NCI-H146 treated with DMSO at 0.1 percent for 48 hours (cell line): ENCODE data around the gene NADSYN1.

Experiments used
- DNase-seq: peaks from one replicate; lab custom pipeline; 2025; ENCODE audit not compliant: unreplicated experiment; lab: John Stamatoyannopoulos, UW

The NADSYN1 gene

DNA sequence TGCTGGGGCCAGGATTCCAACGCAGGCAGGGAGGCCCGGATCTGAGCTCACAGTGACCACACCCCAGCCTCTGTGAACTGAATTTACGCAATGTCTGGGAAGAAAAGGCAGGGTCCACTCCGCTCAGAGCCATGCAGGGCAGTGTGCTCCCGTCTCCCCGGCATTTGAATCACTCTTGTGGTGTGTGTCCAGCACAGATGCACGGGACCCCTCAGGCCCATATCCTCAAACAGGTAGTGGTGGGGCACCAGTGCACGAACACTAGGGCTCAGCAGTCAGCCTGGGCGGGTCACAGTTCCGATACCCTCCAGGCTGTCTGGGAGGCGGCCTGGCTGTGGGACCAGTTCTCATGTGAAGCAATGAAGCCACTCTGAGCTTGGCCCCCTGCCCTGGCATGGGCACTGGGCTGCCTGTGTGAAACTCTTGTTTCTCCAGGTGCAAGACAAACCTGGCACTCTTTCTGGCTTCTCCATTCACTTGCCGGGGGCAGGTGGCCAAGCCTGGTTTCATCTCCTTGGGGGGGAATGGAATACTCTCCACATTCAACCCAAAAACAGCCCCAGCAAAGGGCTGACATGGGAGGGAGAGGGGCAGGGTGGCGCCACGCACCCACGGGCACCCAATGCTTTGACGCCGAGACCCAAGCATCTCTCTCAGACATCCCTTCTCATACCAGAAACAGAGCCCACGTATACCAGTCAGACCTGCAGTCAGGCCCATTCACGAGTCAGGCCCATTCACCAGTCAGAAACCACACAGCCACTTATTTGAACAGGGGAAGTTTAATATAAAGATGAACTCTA is 19.2 kb upstream of the NADSYN1 start:
- DNase-seq = no peak

GRCh38 chr11:71434576-71435130 is 18.4 kb upstream of the NADSYN1 start:
- no peak for DNase-seq

GRCh38 chr11:71435278-71435951 is 17.6 kb upstream of the NADSYN1 start:
- DNase-seq = no peak

GRCh38 chr11:71436861-71437260 is 16.1 kb upstream of the NADSYN1 start:
- DNase-seq = no peak

DNA sequence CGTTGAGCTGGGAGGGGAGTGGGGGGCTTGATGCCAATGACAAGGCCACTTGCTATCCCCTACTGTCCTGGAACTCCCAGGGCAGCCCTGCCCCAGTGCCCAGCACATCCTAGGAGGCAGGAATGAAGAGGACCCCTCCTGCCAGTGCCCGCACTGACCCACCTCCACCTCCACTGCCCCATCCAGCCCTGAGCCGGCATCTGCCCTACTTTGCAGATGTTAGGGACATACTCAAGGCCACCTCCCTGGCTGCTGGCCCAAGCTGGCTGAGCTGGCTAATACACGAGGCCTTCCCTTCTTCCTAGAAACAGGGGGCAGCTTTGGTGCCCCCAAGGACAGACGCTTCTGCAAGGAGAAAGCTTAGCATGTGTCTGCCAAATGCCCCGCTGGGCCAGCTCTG is 15.6 kb upstream of the NADSYN1 start:
- DNase-seq = no peak

DNA sequence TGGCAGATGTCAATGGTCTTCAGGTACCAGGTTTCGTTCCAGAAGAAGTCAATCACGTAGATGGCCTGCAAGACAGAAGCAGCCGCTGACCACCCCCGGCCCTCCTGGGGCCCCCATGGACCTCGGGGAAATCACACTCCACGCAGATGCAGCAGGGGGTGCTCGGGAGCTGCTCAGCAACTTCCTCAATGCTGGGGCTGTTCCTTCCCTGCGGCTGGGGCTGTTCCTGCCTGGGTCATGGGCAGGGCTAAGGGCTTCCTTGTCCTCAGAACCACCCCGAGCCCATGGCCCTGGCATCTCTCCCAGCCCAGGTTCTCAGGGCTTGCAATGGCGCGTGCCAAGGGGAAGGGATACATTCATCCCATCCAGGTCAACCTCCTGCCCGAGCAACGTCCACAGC is 15.1 kb upstream of the NADSYN1 start:
- no peak for DNase-seq

DNA sequence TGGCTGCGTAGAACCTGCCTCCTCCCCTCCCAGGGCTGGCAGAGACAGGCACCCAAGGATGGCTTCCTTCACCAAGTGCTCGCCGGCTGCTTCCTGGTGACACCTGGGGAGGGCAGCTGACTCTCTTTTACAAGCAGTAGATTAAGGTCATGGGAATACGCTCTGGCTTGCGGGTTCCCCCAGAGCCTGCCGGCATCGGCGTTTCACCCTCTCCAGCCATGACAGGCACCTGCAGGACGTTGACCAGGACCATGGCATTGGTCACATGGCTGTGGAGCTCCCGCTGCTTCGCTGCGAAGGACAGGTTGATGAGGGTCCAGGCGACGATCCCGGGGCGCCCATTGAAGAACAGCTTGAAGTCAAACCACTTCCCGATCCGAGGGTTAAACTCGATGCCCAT is 14.4 kb upstream of the NADSYN1 start:
- no peak for DNase-seq

DNA sequence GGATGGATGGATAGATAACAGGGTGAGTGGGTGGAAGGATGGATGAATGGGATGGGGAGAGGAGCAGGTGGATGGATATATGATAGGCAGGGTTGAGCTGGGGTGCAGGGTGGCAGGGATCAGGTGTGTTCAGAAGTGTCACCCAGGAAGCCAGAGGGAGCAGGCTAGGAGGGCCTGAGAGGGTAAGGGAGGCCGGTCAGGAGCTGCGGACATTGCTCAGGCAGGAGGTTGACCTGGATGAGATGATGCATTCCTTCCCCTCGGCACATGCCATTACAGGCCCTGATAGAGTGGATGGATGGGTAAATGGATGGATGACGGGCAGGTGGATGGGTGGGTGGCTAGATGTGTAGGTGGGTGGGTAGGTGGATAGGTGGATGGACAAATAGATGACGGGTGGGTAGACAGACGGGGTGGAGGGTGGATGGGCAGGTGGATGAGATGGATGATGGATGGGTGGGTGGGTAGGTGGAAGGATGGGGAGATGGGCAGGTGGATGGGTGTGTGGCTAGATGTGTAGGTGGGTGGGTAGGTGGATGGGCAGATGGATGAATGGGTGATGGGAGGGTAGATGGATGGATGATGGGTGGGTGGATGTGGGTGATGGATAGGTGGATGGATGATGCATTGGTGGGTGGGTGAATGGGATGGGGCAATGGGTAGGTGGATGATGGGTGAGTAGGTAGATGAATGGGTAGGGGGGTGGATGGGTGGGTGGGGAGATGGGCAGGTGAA is 12.8 kb upstream of the NADSYN1 start:
- DNase-seq = no peak

DNA sequence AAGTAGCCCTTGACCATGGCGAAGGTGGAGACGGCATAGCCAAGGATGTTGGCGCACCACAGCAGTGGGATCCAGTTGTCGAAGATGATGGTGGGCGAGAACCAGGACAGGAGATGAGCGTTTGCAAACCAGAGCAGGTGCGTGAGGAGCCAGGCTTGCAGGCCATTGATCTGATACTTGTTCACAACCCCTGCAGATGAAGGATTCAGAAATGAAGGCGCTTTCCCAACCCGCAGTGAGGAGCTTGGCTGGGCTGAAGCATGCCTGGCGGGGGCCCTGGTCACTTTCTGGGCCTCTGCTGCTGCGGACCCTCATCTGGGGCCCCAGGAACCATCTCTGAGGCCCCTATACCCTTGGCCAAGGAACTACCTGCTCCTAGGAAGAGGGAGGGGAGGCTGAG is 11.8 kb upstream of the NADSYN1 start:
- DNase-seq = no peak

- no peak for DNase-seq
Measured at GRCh38 chr11:71442123-71442522, 10.9 kb upstream of the NADSYN1 start.

- DNase-seq = no peak
Measured at GRCh38 chr11:71442880-71443279, 10.1 kb upstream of the NADSYN1 start.

- no peak for DNase-seq
Measured at GRCh38 chr11:71443736-71444445, 9.1 kb upstream of the NADSYN1 start.

DNA sequence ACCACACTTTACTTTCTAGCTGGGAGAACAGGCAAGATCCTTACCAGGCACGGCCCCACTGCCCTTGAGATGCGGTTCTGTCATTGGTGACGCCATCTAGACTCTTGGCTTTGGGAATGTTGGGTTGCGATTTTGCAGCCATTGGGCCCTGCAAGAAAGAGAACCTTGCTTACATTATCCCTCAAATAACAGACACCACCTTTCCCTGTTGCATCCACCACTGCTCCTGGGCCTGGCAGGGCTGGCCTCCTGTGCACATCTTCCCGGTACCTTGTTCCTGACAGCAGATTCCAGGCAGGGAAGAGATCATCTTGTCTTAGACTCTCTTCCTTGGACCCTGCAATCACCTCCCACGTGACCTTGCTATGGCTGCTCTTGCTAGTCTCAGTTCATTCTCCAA is 8.2 kb upstream of the NADSYN1 start:
- DNase-seq = no peak

DNA sequence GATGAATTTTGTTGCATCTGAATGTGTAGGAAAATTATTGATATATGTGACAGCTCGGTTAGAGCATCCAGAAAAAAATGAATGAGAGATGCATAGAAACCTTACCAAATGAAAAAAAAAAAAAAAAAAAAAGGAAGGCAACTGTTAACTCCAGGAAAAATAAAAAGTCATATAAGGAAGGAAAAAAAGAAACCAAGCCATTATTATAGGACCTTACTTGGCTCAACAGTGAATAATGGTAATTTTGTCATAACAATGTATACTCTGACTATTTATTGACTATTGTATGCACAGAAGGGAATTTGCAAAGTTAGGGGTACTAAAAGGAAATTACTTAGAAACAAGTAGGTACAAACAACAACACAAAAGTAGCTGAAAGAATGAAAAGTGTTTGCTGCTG is 6.9 kb upstream of the NADSYN1 start:
- no peak for DNase-seq

GRCh38 chr11:71446942-71447688 is 5.9 kb upstream of the NADSYN1 start:
- DNase-seq = no peak

GRCh38 chr11:71447791-71448256 is 5.2 kb upstream of the NADSYN1 start:
- DNase-seq = peak; percentile 90

DNA sequence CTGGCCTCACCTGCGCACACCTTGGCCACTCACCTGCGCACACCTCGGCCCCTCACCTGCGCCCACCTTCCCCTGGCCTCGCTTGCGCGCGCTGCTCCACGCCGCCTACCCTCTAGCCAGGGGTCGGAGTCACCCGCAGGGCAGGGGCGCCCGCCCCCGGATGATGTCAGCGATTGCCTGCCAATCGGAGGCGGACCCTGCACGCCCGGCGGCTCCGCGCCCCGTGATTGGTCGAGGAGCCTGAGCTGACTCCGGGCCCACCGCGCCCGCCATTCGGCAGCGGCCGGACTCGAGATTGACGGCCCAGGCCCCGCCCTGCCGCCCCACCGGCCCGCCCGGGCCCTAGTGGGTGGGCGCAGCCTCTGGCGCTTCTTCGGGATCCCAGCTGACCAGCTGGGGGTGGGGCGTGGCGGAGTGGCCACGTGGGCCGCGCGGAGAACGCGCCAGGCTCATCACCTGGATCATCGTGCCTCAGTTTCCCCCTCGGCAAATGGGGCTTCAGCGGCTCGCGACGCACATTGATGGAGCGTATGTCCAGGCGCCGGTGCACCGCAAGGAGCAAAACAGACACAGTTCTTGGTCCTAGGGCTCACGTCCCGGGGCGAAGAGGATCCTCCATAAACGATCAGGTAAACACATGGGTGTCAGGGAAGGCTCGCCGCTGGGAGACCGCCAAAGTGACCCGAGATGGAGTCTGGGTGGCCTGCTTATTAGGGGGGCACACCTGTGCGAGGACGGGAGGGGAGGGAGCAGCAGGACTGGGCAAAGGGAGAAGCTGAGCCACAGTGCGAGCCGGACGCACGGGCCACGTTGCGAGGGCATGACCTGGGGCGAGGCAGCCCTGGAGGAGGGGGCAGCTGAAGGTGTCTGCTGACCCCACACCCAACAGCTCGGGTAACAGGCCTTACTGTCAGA is 4.5 kb upstream of the NADSYN1 start, which contains the start of gene DHCR7:
DHCR7 (minus strand) TSS at position 137 of the 915 bp plus-strand sequence. CDS start 3,441 bp downstream, outside the sequence.
- peak; percentile 90 for DNase-seq

DNA sequence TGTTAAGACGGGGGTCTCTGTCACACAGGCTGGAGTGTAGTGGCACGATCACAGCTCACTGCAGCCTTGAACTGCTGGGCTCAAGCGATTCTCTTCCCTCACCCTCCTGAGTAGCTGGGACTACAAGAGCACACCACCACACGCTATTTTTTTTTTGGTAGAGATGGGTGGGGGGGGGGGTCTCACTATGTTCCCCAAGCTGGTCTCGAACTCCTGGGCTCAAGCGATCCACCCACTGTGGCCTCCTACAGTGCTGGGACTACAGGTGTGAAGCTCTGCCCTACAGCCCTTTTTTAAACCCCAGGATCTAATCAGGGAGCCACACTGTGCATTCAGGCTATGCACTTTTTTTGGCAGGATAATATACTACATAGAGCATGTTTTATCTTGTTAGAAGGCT is 3.4 kb upstream of the NADSYN1 start:
- no peak for DNase-seq

DNA sequence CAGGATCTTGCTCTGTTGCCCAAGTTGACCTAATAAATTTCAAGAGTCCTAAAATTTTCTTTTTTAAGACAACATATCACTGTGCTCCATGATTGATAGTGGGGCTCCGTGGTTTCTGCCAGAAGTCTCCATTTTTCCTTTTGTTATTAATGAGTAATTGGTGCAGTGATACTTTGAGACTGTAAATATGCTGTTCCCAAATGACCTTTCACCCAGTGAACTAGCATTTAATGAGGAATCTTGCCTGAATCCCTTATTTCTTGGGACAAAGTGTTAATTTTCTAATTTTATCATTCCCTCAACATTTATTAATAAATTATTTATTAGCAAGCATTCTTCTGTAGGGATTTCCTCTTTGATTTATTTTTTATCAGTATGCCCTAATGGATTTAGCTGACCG is 2.5 kb upstream of the NADSYN1 start:
- no peak for DNase-seq
